Activated T-cell treated with anti-CD3 and anti-CD28 coated beads, Interleukin-2, amount 50 U/mL, for 72 hours (primary cell): ENCODE measurements around the gene AGBL1. TPM values are rescaled to one million over a fixed set of nuclear protein-coding genes. Genes with fewer than 3 reads are reported as not detected.

Experiments
- ATAC-seq, 2 donors: fragments of 150-1000 bp; cut with Tn5 transposase; replicated peaks in 1 of 2; 2 replicates each; pipeline ENCODE4 v1.10.0; 2021; ENCODE audit warnings: moderate library complexity in 2 of 2, mild to moderate bottlenecking in 1 of 2
- DNase-seq, 2 donors: peaks; one replicate each; pipeline ENCODE4 v3.0.0; 2021 to 2022; ENCODE audit warnings: mixed read lengths in 1 of 2
- H3K27ac Mint-ChIP-seq: one replicate; pipeline ENCODE4 v1.8.0; 2022; ENCODE audit warnings: mild to moderate bottlenecking, moderate library complexity, mixed read lengths
- H3K27me3 Mint-ChIP-seq: one replicate; pipeline ENCODE4 v1.8.0; 2022; ENCODE audit warnings: low read depth, mixed read lengths
- H3K36me3 Mint-ChIP-seq, 2 donors: one replicate each; pipeline ENCODE4 v1.8.0; 2022; ENCODE audit warnings: mixed read lengths in 2 of 2, mild to moderate bottlenecking in 1 of 2; ENCODE audit not compliant: insufficient read depth in 2 of 2
- H3K4me1 Mint-ChIP-seq: one replicate; pipeline ENCODE4 v1.8.0; 2022; ENCODE audit warnings: low read depth, mixed read lengths
- H3K4me3 Mint-ChIP-seq, 2 donors: one replicate each; pipeline ENCODE4 v1.8.0; 2022; ENCODE audit warnings: mild to moderate bottlenecking in 2 of 2, mixed read lengths in 2 of 2, moderate library complexity in 2 of 2
- H3K9me3 Mint-ChIP-seq, 2 donors: one replicate each; pipeline ENCODE4 v1.8.0; 2022; ENCODE audit warnings: mixed read lengths in 2 of 2
- total RNA-seq, 2 donors: library from RNA; stranded (reverse); gene quantifications; one replicate each; pipeline ENCODE4 v1.2.3, GENCODE V29; 2022

Gene AGBL1
- total RNA-seq, 2 donors from 2014 or later = 0.14 TPM; not detected in 1

GRCh38 chr15:86557018-86557550, 477.4 kb downstream of the AGBL1 start:
- no peaks in the 10 kb centered on the region for H3K27me3 Mint-ChIP-seq
- ATAC-seq (no peak), DNase-seq (no peak)
- H3K36me3 Mint-ChIP-seq = no peaks in the 10 kb centered on the region
- no peak overlapping the region for H3K4me3 Mint-ChIP-seq
- H3K4me1 Mint-ChIP-seq = no peaks in the 10 kb centered on the region
- no peak overlapping the region for H3K27ac Mint-ChIP-seq
- H3K9me3 Mint-ChIP-seq = no peaks in the 10 kb centered on the region

GRCh38 chr15:86558252-86558651, 478.6 kb downstream of the AGBL1 start:
- DNase-seq = no peak
- Mint-ChIP-seq H3K36me3 (peaks cover 0 to under 1% of the 10 kb centered on the region in 2 donors), H3K27me3 (no peaks in the 10 kb centered on the region)

GRCh38 chr15:86558686-86559085, 479.0 kb downstream of the AGBL1 start:
- Mint-ChIP-seq H3K4me3 (no peak overlapping the region), H3K36me3 (peaks cover 0 to 3% of the 10 kb centered on the region in 2 donors), H3K27me3 (no peaks in the 10 kb centered on the region), H3K27ac (no peak overlapping the region), H3K9me3 (peaks cover 3 to 4% of the 10 kb centered on the region in 2 donors), H3K4me1 (no peaks in the 10 kb centered on the region)
- DNase-seq (no peak), ATAC-seq (no peak)

More at GRCh38 chr15:86558252-86558651, 478.6 kb downstream of the AGBL1 start:
- Mint-ChIP-seq H3K4me1 (no peaks in the 10 kb centered on the region), H3K9me3 (peaks cover under 1 to 1% of the 10 kb centered on the region in 2 donors), H3K4me3 (no peak overlapping the region), H3K27ac (no peak overlapping the region)
- no peak for ATAC-seq

GRCh38 chr15:86568378-86568777, 488.7 kb downstream of the AGBL1 start:
- Mint-ChIP-seq H3K9me3 (peaks cover 8 to 9% of the 10 kb centered on the region in 2 donors), H3K4me1 (no peaks in the 10 kb centered on the region), H3K27me3 (no peaks in the 10 kb centered on the region), H3K4me3 (no peak overlapping the region), H3K36me3 (peaks cover 4 to 7% of the 10 kb centered on the region in 2 donors), H3K27ac (no peak overlapping the region)
- no peak for DNase-seq
- no peak for ATAC-seq

- Mint-ChIP-seq H3K4me3 (no peak overlapping the region), H3K4me1 (peaks cover 7% of the 10 kb centered on the region), H3K36me3 (no peaks in the 10 kb centered on the region), H3K27me3 (no peaks in the 10 kb centered on the region), H3K9me3 (peaks cover 0 to 2% of the 10 kb centered on the region in 2 donors), H3K27ac (no peak overlapping the region)
- no peak for ATAC-seq
- DNase-seq = no peak
Measured at GRCh38 chr15:86570738-86571137, 491.1 kb downstream of the AGBL1 start.

GRCh38 chr15:86571873-86572272, 492.2 kb downstream of the AGBL1 start:
- DNase-seq (no peak), ATAC-seq (no peak)
- Mint-ChIP-seq H3K27me3 (no peaks in the 10 kb centered on the region), H3K27ac (no peak overlapping the region), H3K9me3 (peaks cover 4 to 7% of the 10 kb centered on the region in 2 donors), H3K4me1 (peaks cover 7% of the 10 kb centered on the region), H3K4me3 (no peak overlapping the region), H3K36me3 (peaks cover 0 to 2% of the 10 kb centered on the region in 2 donors)

- Mint-ChIP-seq H3K27ac (no peak overlapping the region), H3K9me3 (peaks cover 4 to 9% of the 10 kb centered on the region in 2 donors), H3K36me3 (peaks cover 0 to 5% of the 10 kb centered on the region in 2 donors), H3K4me3 (no peak overlapping the region), H3K4me1 (peaks cover 7% of the 10 kb centered on the region), H3K27me3 (no peaks in the 10 kb centered on the region)
- ATAC-seq = no peak
- DNase-seq = no peak
Measured at GRCh38 chr15:86572368-86572841, 492.7 kb downstream of the AGBL1 start.

- DNase-seq (no peak), ATAC-seq (no peak)
- peaks cover 4 to 9% of the 10 kb centered on the region in 2 donors for H3K9me3 Mint-ChIP-seq
- H3K27me3 Mint-ChIP-seq = peaks cover under 1% of the 10 kb centered on the region
- H3K4me1 Mint-ChIP-seq = peaks cover 7% of the 10 kb centered on the region
- H3K4me3 Mint-ChIP-seq = no peak overlapping the region
- H3K36me3 Mint-ChIP-seq = peaks cover 0 to 5% of the 10 kb centered on the region in 2 donors
- no peak overlapping the region for H3K27ac Mint-ChIP-seq
Measured at GRCh38 chr15:86573476-86573875, 493.8 kb downstream of the AGBL1 start.

GRCh38 chr15:86588413-86588812, 508.7 kb downstream of the AGBL1 start:
- peaks cover 5 to 8% of the 10 kb centered on the region in 2 donors for H3K9me3 Mint-ChIP-seq
- DNase-seq (no peak), ATAC-seq (no peak)
- H3K27ac Mint-ChIP-seq = no peak overlapping the region
- H3K36me3 Mint-ChIP-seq = peaks cover 0 to 3% of the 10 kb centered on the region in 2 donors
- H3K27me3 Mint-ChIP-seq = no peaks in the 10 kb centered on the region
- no peak overlapping the region for H3K4me3 Mint-ChIP-seq
- no peaks in the 10 kb centered on the region for H3K4me1 Mint-ChIP-seq

GRCh38 chr15:86590461-86590860, 510.8 kb downstream of the AGBL1 start:
- Mint-ChIP-seq H3K4me3 (no peak overlapping the region), H3K27me3 (no peaks in the 10 kb centered on the region), H3K4me1 (no peaks in the 10 kb centered on the region), H3K27ac (no peak overlapping the region), H3K36me3 (peaks cover 0 to 3% of the 10 kb centered on the region in 2 donors), H3K9me3 (peaks cover 5 to 8% of the 10 kb centered on the region in 2 donors)
- DNase-seq = no peak
- ATAC-seq = no peak

GRCh38 chr15:86591158-86591557, 511.5 kb downstream of the AGBL1 start:
- H3K27ac Mint-ChIP-seq = no peak overlapping the region
- peaks cover 0 to 3% of the 10 kb centered on the region in 2 donors for H3K36me3 Mint-ChIP-seq
- no peak for DNase-seq
- no peak for ATAC-seq
- H3K9me3 Mint-ChIP-seq = peaks cover 5 to 8% of the 10 kb centered on the region in 2 donors
- no peak overlapping the region for H3K4me3 Mint-ChIP-seq
- no peaks in the 10 kb centered on the region for H3K4me1 Mint-ChIP-seq
- H3K27me3 Mint-ChIP-seq = no peaks in the 10 kb centered on the region

- no peak overlapping the region for H3K27ac Mint-ChIP-seq
- DNase-seq (no peak), ATAC-seq (no peak)
- H3K27me3 Mint-ChIP-seq = no peaks in the 10 kb centered on the region
- H3K4me1 Mint-ChIP-seq = no peaks in the 10 kb centered on the region
- peaks cover 8 to 10% of the 10 kb centered on the region in 2 donors for H3K9me3 Mint-ChIP-seq
- H3K4me3 Mint-ChIP-seq = no peak overlapping the region
- H3K36me3 Mint-ChIP-seq = peaks cover 0 to 3% of the 10 kb centered on the region in 2 donors
Measured at GRCh38 chr15:86591994-86592735, 512.5 kb downstream of the AGBL1 start.

- Mint-ChIP-seq H3K4me1 (no peaks in the 10 kb centered on the region), H3K4me3 (no peak overlapping the region), H3K36me3 (peaks cover 0 to 3% of the 10 kb centered on the region in 2 donors), H3K27ac (no peak overlapping the region), H3K27me3 (no peaks in the 10 kb centered on the region), H3K9me3 (peaks cover 5 to 8% of the 10 kb centered on the region in 2 donors)
- DNase-seq (no peak), ATAC-seq (no peak)
Measured at GRCh38 chr15:86595741-86596140, 516.1 kb downstream of the AGBL1 start.
